ENCODE data around the gene PADI2. TPM values are rescaled to one million over a fixed set of nuclear protein-coding genes. Genes with fewer than 3 reads are reported as not detected.

Gene PADI2
- total RNA-seq, 1 donor from 2014 or later = 0.41 TPM

- DNase-seq (ENCODE audit: low spot score in 2 of 2) (no peak), FAIRE-seq (no peak)
Observed at GRCh38 chr1:17118268-17118667, 983 bp downstream of the PADI2 start.

DNA sequence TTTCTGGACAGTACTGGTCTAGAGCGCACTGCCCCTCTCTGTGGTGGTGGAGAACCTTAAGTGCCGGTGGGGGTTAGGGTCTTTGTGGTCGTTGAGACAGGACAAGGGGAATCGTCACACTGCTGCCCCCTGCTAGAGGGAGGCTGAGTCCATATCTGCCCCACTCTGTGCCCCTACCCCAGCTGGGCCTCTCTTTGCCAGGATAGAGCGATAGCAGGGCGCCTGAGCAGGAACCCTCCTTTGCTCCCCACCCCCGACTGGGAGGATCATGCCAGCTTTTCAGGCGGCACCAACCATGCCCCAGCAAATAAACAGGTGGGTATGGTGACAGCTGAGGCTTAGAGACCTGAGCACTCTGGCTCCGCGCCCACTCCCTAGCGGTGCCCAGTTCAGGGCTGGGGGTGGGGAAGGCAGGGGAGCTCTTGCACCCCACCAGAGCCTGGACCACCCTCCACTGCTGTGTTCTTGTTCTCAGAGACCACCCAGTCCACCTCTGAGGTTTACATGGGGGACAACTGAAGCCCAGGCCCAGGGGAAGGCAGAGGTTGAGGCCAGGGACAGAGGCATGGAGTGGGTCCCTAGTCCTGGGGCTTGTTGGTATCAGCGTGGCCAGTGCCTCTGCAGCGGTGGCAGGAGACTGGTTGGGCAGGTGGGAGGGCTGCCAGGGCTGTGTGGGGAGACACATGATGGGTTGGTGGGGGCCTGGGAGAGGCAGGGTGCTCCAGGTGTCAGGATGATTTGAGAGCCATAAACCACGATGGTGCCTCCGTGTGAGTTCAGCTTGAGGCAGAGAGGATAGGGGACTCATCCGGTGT, 1.6 kb downstream of the PADI2 start:
- FAIRE-seq (no peak), DNase-seq (ENCODE audit: low spot score in 2 of 2) (no peak)

GRCh38 chr1:17116643-17117042, 2.6 kb downstream of the PADI2 start:
- no peak for DNase-seq (ENCODE audit: low spot score in 2 of 2)
- no peak for FAIRE-seq

- DNase-seq (ENCODE audit: low spot score in 2 of 2) (no peak), FAIRE-seq (no peak)
Observed at GRCh38 chr1:17113963-17114362, 5.3 kb downstream of the PADI2 start.

GRCh38 chr1:17112496-17113236, 6.6 kb downstream of the PADI2 start:
- FAIRE-seq (no peak), DNase-seq (ENCODE audit: low spot score in 2 of 2) (no peak)

GRCh38 chr1:17112076-17112475, 7.2 kb downstream of the PADI2 start:
- no peak for FAIRE-seq

GRCh38 chr1:17110555-17110926, 8.7 kb downstream of the PADI2 start:
- FAIRE-seq (no peak), DNase-seq (ENCODE audit: low spot score in 2 of 2) (no peak)

More at GRCh38 chr1:17112076-17112475, 7.2 kb downstream of the PADI2 start:
- no peak for DNase-seq (ENCODE audit: low spot score in 2 of 2)

DNA sequence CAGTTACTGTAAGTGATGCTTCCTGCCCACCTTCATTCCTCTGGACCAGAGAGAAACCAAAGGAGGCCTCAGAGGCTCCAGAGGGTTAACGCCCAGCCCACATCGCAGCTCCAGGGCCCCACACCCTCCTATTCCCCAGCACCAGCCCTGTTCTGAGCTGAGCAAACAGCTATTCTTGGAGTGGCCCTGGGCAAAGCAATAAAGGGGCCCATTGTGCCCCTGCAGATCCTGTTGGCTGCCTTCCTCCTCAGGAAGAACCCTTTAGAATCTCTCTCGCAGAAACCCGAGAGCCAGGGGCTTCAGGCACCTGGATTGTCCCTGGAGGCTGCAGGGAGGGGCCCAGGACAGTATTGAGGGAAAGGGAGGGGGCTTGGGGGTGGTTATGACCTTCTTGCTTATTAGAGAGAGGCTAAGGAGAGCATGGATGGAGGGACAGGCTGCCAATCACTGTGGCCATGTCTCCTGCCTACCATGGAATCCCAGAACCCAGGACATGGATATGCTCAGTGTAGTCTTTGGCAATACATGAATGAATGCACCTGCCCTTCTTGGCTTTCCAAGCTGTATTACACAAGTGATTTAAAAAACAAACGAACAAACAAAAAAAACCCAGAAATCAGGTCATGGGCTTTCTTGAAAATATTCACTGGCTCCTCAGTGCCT, 9.2 kb downstream of the PADI2 start:
- no peak for FAIRE-seq
- DNase-seq (ENCODE audit: low spot score in 2 of 2) = peak; percentile 48 to 58

- DNase-seq (ENCODE audit: low spot score in 2 of 2) (no peak), FAIRE-seq (no peak)
Observed at GRCh38 chr1:17108786-17109185, 10.5 kb downstream of the PADI2 start.

DNA sequence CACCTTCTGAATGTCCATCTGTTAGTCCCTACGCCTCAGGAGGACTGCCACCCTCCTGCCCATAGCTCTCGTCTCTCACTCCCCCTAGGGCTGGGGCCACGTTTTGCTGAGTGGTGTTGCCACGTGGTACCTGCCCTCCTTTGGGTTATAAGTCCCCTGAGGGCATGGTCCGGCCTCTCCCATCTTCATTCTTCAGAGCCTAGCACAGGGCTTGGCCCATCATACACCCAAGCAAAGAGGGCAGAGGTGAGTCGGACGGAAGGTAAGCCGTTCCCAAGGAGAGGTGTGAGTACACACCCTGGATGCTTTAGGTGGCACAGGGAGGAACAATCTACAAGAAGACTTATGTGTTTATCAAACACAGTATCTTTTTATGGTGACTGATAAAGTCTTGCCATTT, 10.9 kb downstream of the PADI2 start:
- no peak for DNase-seq (ENCODE audit: low spot score in 2 of 2)
- no peak for FAIRE-seq

DNA sequence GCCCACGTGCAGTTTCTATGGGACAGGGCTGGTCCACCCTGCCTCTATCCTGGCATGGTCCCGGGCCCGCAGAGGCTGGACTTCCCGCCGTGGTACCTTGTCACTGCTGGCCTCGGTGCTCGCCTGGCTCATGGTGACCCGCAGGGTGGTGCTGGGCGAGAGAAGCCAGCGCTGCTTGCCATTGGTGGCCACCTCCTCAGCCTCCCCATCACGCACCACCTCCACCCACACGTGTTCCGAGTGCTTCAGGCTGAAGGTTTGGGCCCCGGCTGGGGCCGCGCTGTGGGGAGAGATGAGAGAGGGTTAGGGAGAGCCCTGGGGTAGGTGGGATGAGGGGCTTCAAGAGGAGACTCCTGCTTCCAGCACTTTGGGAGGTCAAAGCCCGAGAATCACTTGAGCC, 14.5 kb downstream of the PADI2 start:
- DNase-seq (ENCODE audit: low spot score in 2 of 2) (no peak), FAIRE-seq (no peak)

GRCh38 chr1:17102232-17102631, 17.0 kb downstream of the PADI2 start:
- no peak for FAIRE-seq
- no peak for DNase-seq (ENCODE audit: low spot score in 2 of 2)

- DNase-seq (ENCODE audit: low spot score in 2 of 2) (no peak), FAIRE-seq (no peak)
Observed at GRCh38 chr1:17101261-17101660, 18.0 kb downstream of the PADI2 start.

GRCh38 chr1:17099616-17100340, 19.5 kb downstream of the PADI2 start:
- FAIRE-seq = no peak
- no peak for DNase-seq (ENCODE audit: low spot score in 2 of 2)

- peak in 1 of 2 donors; percentile 43 for DNase-seq (ENCODE audit: low spot score in 2 of 2)
- FAIRE-seq = no peak
Observed at GRCh38 chr1:17098446-17099317, 20.6 kb downstream of the PADI2 start.

DNA sequence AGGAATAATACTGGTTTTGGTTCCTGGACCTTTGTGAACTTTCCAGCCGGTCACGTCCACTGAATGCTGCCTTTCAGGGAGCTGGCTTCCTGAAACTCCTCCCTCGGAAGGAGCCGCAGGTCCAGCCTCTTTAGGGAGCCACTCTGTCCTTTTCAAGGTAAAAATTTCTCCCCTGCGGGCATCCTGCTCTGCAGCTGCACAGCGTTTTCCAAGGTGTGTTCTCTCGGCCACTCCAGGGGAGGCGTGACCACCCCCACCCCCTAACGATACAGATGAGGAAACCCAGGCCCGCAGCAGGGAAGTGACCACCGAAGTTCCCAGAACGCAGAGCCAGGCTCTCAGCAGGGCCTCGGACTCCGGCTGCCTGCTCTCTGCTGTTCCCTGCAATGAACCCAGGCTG, 21.5 kb downstream of the PADI2 start:
- DNase-seq (ENCODE audit: low spot score in 2 of 2) (no peak), FAIRE-seq (no peak)

DNA sequence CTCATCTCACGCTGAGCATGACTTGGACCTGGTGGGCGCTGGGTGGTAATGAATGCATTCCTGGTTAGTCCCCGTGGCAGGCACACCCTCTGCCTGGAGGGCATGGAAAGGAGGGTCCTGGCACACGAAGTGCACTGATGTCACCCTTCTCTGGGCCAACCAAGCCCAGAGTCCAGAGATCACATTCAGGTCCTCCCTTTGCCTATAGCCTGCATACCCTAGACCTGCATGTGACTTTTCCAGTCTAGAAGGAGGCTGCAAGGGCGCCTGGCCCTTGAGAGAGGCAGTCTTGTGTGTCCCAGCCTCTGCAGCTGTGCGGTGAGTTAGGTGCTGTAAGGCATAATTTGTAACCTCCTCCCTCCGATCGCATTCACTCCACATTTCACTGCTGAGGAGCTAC, 22.1 kb downstream of the PADI2 start:
- no peak for FAIRE-seq
- no peak for DNase-seq (ENCODE audit: low spot score in 2 of 2)

- DNase-seq (ENCODE audit: low spot score in 2 of 2) = no peak
- no peak for FAIRE-seq
Observed at GRCh38 chr1:17096584-17096983, 22.7 kb downstream of the PADI2 start.

- no peak for FAIRE-seq
- DNase-seq (ENCODE audit: low spot score in 2 of 2) = no peak
Observed at GRCh38 chr1:17095141-17095540, 24.1 kb downstream of the PADI2 start.

DNA sequence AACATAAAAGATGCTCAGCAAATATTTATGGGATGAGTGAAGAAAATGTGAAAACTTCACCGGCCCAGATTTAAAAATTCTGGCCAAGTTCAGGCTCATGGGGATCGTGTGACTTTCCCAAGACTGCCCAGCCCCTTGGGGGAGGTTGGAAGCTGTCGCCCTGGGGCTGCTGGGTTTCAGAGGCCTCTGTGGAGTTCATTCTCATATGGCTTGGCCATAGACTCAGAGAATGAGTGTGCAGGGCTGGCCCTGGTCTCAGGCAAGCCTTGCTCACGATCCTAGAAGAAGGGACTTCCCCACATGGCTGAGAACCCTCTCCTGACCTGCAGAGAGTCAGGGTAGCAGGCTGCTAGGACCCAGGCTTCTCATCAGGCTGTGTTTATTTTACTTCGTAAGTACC, 24.6 kb downstream of the PADI2 start:
- FAIRE-seq (no peak), DNase-seq (ENCODE audit: low spot score in 2 of 2) (no peak)
